Endothelial cell (in vitro differentiated cells): Measurements from ENCODE around the gene RSRC2. TPM values are rescaled to one million over a fixed set of nuclear protein-coding genes. Genes with fewer than 3 reads are reported as not detected.
A peak's percentile ranks its signal among the peaks of the same experiment; 100 is the strongest.

ENCODE experiments used
- DNase-seq: peaks from one replicate; pipeline ENCODE4 v3.0.0; 2021; ENCODE audit warnings: low spot score
- H3K27ac Mint-ChIP-seq: one replicate; pipeline ENCODE4 v1.8.0; 2021; ENCODE audit warnings: mixed read lengths, inconsistent platforms; ENCODE audit not compliant: unreplicated experiment
- H3K27me3 Mint-ChIP-seq: one replicate; pipeline ENCODE4 v1.8.0; 2021; ENCODE audit warnings: mild to moderate bottlenecking, moderate library complexity, mixed read lengths, inconsistent platforms; ENCODE audit not compliant: unreplicated experiment
- H3K36me3 Mint-ChIP-seq: one replicate; pipeline ENCODE4 v1.8.0; 2021; ENCODE audit warnings: mild to moderate bottlenecking, low read depth, mixed read lengths, inconsistent platforms; ENCODE audit not compliant: unreplicated experiment
- H3K4me1 Mint-ChIP-seq: one replicate; pipeline ENCODE4 v1.8.0; 2021; ENCODE audit warnings: mild to moderate bottlenecking, mixed read lengths, inconsistent platforms; ENCODE audit not compliant: unreplicated experiment
- H3K4me3 Mint-ChIP-seq: one replicate; pipeline ENCODE4 v1.8.0; 2021; ENCODE audit warnings: mild to moderate bottlenecking, mixed read lengths, inconsistent platforms; ENCODE audit not compliant: unreplicated experiment
- H3K9me3 Mint-ChIP-seq: one replicate; pipeline ENCODE4 v1.8.0; 2021; ENCODE audit warnings: mixed read lengths, inconsistent platforms; ENCODE audit not compliant: unreplicated experiment
- CTCF ChIP-seq: fragments of 200-600 bp; sonication (generic); IDR thresholded peaks from one replicate; pipeline ENCODE4 v1.5.0; 2021; ENCODE audit warnings: antibody characterized with exemption; ENCODE audit not compliant: unreplicated experiment
- total RNA-seq: library from RNA; stranded (reverse); fragmentation: NEBNext Ultra II Directional; extraction: Animal tissue kit (Norgen Biotek cat#: 25700); gene quantifications from one replicate; pipeline ENCODE4 v1.2.1, GENCODE V29; 2021; ENCODE audit not compliant: unreplicated experiment

The RSRC2 gene
- total RNA-seq, 1 donor from 2014 or later: 75.2 TPM

DNA sequence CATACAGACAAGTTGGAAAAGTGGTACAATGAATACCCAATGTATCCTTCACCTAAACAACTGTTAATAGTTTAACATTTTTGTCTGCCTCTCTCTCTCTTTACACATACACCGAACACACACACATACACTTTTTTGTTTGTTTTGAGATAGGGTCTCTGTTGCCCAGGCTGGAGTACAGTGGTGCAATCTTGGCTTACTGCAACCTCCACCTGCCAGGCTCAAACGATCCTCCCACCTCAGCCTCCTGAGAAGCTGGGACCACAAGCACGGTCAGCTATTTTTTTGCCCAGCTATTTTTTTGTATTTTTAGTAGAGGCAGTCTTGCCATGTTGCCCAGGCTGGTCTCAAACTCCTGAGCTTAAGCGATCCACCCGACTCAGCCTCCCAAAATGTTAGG lies 42.8 kb downstream of the RSRC2 start:
- Mint-ChIP-seq H3K4me1 (no peaks in the 10 kb centered on the region), H3K9me3 (no peaks in the 10 kb centered on the region), H3K27me3 (peaks cover 1% of the 10 kb centered on the region), H3K27ac (no peak overlapping the region), H3K36me3 (peaks cover 26% of the 10 kb centered on the region), H3K4me3 (no peak overlapping the region)
- no peak for DNase-seq
- TF ChIP-seq CTCF: no peak

DNA sequence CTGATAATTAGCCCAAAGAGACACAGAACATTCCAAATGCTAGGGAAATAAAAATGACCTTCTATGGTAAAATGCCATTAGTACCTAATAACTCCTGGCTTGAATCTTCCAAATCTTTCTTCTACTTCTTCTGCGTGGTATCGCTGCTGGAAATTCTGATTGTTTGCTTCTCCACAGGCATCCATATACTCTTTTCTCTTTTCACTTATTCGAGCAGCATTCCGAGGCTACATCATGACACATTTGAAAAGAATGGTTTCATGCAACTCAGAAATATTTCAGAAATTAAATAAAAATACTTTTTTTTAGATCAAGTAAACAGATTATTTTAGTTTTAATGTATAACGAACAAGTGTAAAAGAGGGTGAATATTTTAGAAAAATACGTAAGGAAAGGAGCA lies 44.9 kb downstream of the RSRC2 start:
- no peaks in the 10 kb centered on the region for H3K9me3 Mint-ChIP-seq
- H3K4me1 Mint-ChIP-seq: no peaks in the 10 kb centered on the region
- H3K4me3 Mint-ChIP-seq: no peak overlapping the region
- no peak overlapping the region for H3K27ac Mint-ChIP-seq
- peaks cover 34% of the 10 kb centered on the region for H3K36me3 Mint-ChIP-seq
- no peak for TF ChIP-seq CTCF
- DNase-seq: no peak
- H3K27me3 Mint-ChIP-seq: peaks cover 1% of the 10 kb centered on the region

DNA sequence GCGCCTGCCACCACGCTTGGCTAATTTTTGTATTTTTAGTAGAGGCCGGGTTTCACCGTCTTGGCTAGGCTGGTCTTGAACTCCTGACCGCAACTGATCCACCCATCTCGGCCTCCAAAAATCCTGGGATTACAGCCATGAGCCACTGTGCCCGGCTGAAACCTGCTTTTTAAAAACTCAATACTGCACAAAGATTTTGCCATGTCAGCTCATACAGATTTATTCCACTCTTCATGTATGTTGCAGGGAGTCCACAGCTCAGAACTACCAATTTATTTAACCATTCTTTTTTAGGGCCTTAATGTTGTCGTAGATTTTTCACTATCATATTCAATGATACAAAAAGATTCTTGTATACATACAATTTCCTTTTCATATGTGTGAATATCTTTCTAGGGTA lies 46.0 kb downstream of the RSRC2 start:
- H3K36me3 Mint-ChIP-seq: peaks cover 32% of the 10 kb centered on the region
- no peaks in the 10 kb centered on the region for H3K4me1 Mint-ChIP-seq
- H3K9me3 Mint-ChIP-seq: no peaks in the 10 kb centered on the region
- no peak for DNase-seq
- peaks cover 1% of the 10 kb centered on the region for H3K27me3 Mint-ChIP-seq
- TF ChIP-seq CTCF: no peak
- no peak overlapping the region for H3K27ac Mint-ChIP-seq
- H3K4me3 Mint-ChIP-seq: no peak overlapping the region

DNA sequence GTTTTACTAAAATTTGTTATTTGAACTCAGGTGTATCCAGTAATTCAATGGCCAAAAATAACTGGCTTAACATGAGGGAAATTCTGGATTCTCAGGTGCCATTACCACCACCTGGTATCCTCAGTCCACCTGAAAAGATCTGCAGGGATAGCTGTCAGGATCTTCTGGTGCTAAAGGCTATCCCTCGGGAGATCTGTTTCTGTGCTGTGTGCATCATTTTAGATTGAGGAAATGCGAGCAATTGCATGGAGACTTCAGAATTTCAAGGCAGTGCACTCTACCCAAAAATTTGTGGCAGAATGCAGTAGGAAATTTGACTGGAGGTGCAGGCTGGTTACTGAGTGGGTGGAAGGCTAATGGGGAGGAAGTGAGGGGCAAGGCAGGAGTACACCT lies 52.4 kb downstream of the RSRC2 start:
- Mint-ChIP-seq H3K27me3 (peaks cover 1% of the 10 kb centered on the region), H3K36me3 (peaks cover 31% of the 10 kb centered on the region), H3K4me3 (peak overlapping the region; percentile 39), H3K27ac (no peak overlapping the region), H3K9me3 (no peaks in the 10 kb centered on the region), H3K4me1 (no peaks in the 10 kb centered on the region)
- no peak for DNase-seq
- TF ChIP-seq CTCF: no peak

DNA sequence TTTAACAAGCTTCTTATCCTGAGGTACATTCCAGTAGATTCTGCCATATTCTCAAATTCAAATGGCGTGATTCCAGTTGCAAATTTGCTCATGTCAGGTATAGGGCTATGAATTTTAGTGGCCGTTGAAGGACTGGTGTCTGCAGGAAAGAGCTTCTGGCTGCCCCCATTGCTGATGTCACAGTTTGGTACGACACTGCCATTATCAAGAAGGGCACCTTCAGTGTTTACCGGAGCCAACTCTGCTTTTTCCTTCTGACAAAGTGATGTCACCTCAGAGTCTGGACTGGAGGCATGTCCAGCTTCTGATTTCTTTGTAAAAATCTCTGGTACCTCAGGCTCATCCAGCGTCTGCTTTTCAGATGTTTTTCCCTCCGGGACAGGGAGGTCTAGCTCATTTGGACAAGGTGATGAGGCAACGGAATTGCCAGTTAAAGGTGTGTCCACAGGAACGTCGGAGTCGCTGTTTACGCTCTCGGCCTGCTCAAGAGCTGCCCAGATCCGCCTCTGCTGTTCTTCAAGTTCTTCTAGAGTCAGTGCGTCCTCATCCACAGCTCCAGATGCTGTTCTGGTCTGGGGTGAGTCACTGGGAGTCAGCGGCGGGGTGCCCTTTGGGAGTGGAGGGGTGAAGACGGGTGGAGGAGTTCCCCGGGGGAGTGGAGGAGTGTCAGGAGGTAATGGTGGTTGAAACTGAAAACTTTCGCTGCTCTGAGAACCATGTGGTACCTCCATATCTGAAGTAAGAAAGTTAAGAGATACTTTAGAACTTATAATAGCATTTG lies 53.0 kb downstream of the RSRC2 start:
- no peak for DNase-seq
- H3K4me1 Mint-ChIP-seq: no peaks in the 10 kb centered on the region
- peaks cover 30% of the 10 kb centered on the region for H3K36me3 Mint-ChIP-seq
- H3K27me3 Mint-ChIP-seq: peaks cover 1% of the 10 kb centered on the region
- no peaks in the 10 kb centered on the region for H3K9me3 Mint-ChIP-seq
- no peak for TF ChIP-seq CTCF
- peak overlapping the region; percentile 27 for H3K4me3 Mint-ChIP-seq
- no peak overlapping the region for H3K27ac Mint-ChIP-seq
